Panc1 (cell line): ENCODE data around the gene FAM151A. TPM values are rescaled to one million over a fixed set of nuclear protein-coding genes. Genes with fewer than 3 reads are reported as not detected.

Experiments
- ATAC-seq: fragments of 200-7000 bp; cut with Tn5 transposase; 2 replicates; pipeline ENCODE4 v1.9.1; 2020; ENCODE audit warnings: mild to moderate bottlenecking, moderate library complexity
- BruUV-seq: library from RNA; stranded (reverse); fragments of 400-500 nt; replicated peaks from 2 replicates; lab custom pipeline; 2021; lab: Mats Ljungman, UMichigan
- CTCF ChIA-PET: fragments of 300-600 bp; sonication (Branson Sonifier 250); formaldehyde crosslinking; loops from one replicate; lab custom pipeline; 2022; ENCODE audit warnings: antibody characterized with exemption; lab: Charles Lee
- POLR2A ChIA-PET: fragments of 300-600 bp; sonication (Branson Sonifier 250); formaldehyde crosslinking; loops from one replicate; lab custom pipeline; 2022; ENCODE audit warnings: antibody characterized with exemption; lab: Charles Lee
- DNase-seq: peaks from one replicate; pipeline ENCODE4 v3.0.0-alpha.2; 2010; ENCODE audit warnings: low read depth, low spot score
- H3K27ac ChIP-seq: 2 replicates; pipeline ENCODE4 v1.5.1; 2011; ENCODE audit warnings: mild to moderate bottlenecking, low read length, inconsistent platforms
- H3K27me3 ChIP-seq: fragments of 200-500 bp; sonication (Bioruptor generic); 2 replicates; pipeline ENCODE4 v1.6.0; 2014; ENCODE audit warnings: low read length, inconsistent platforms; ENCODE audit not compliant: control insufficient read depth, insufficient read depth
- H3K36me3 ChIP-seq: fragments of 200-500 bp; sonication (Bioruptor generic); 2 replicates; pipeline ENCODE4 v1.5.1; 2014; ENCODE audit warnings: inconsistent platforms, mild to moderate bottlenecking, low read length, moderate library complexity; ENCODE audit not compliant: control insufficient read depth, insufficient read depth
- H3K4me1 ChIP-seq: 2 replicates; pipeline ENCODE4 v1.5.1; 2011; ENCODE audit warnings: inconsistent platforms, mild to moderate bottlenecking, low read length, moderate library complexity; ENCODE audit not compliant: control insufficient read depth, insufficient read depth
- H3K4me3 ChIP-seq, 2 experiments: 2 replicates each; pipeline ENCODE4 v1.5.1; 2011 to 2012; ENCODE audit warnings: low read depth in 2 of 2, low read length in 2 of 2, mild to moderate bottlenecking in 2 of 2, inconsistent platforms in 1 of 2, moderate library complexity in 1 of 2
- H3K9me3 ChIP-seq: fragments of 200-500 bp; sonication (Bioruptor generic); 2 replicates; pipeline ENCODE4 v1.5.1; 2014; ENCODE audit warnings: low read depth, mild to moderate bottlenecking, inconsistent platforms, low read length, moderate library complexity; ENCODE audit not compliant: control insufficient read depth, insufficient read depth
- CTCF ChIP-seq: fragments of 450-650 bp; IDR thresholded peaks from 2 replicates; pipeline ENCODE4 v1.5.1; 2017; ENCODE audit warnings: mild to moderate bottlenecking
- POLR2AphosphoS5 ChIP-seq: IDR thresholded peaks from 2 replicates; pipeline ENCODE4 v1.6.1; 2012; ENCODE audit warnings: mild to moderate bottlenecking, low read depth, low read length, moderate library complexity
- REST ChIP-seq, 2 experiments: IDR thresholded peaks; 2 replicates each; pipeline ENCODE4 v1.6.1; 2011 to 2012; ENCODE audit warnings: low read depth in 2 of 2, control low read depth in 1 of 2, low read length in 1 of 2, mild to moderate bottlenecking in 1 of 2, moderate library complexity in 1 of 2; ENCODE audit not compliant: insufficient read depth in 1 of 2
- SIN3A ChIP-seq: IDR thresholded peaks from 2 replicates; pipeline ENCODE4 v1.6.1; 2012; ENCODE audit warnings: low read depth, mild to moderate bottlenecking, low read length, moderate library complexity, borderline replicate concordance; ENCODE audit not compliant: insufficient read depth
- TCF7L2 ChIP-seq: IDR thresholded peaks from 2 replicates; pipeline ENCODE4 v1.6.1; 2011; ENCODE audit warnings: mild to moderate bottlenecking, low read depth, low read length, inconsistent platforms
- in situ Hi-C: cut with HindIII; loops from 2 replicates; pipeline ENCODE4 v1.10.0; 2016; ENCODE audit warnings: low sequenced_read_pairs, low pct_unique_long_range_greater_than_20kb
- intact Hi-C: fragments of 100-400 bp; cut with micrococcal nuclease; formaldehyde crosslinking; loops from one replicate; pipeline ENCODE4 v1.10.0; 2022; ENCODE audit not compliant: unreplicated experiment
- total RNA-seq: library from RNA; stranded (reverse); gene quantifications from one replicate; pipeline ENCODE4 v1.2.1, GENCODE V29; 2021; ENCODE audit not compliant: unreplicated experiment

The FAM151A gene
- total RNA-seq, 1 experiment from 2014 or later = not detected

- DNase-seq (no peak), ATAC-seq (no peak)
- ChIA-PET CTCF (no interaction called here), POLR2A (no interaction called here)
- H3K36me3 ChIP-seq = no peaks in the 10 kb centered on the region
- no peak for TF ChIP-seq TCF7L2
- TF ChIP-seq CTCF = no peak
- TF ChIP-seq POLR2AphosphoS5 = no peak
- no peak for TF ChIP-seq REST (IDR thresholded peaks at IDR 0.05; ENCODE audit: insufficient read depth in 1 of 2, low read depth in 2 of 2, low read length in 1 of 2)
- no peak for TF ChIP-seq SIN3A
- no peaks in the 10 kb centered on the region for H3K4me1 ChIP-seq
- intact Hi-C loops (no loop called here), in situ Hi-C loops (no loop called here)
- H3K4me3 ChIP-seq = no peak overlapping the region
- no peaks in the 10 kb centered on the region for H3K27me3 ChIP-seq
- H3K27ac ChIP-seq = no peak overlapping the region
- no TSS peak for BruUV-seq
- H3K9me3 ChIP-seq = no peaks in the 10 kb centered on the region
Measured at GRCh38 chr1:54600947-54601721, 22.2 kb downstream of the FAM151A start.

- no peak overlapping the region for H3K4me3 ChIP-seq
- DNase-seq (no peak), ATAC-seq (no peak)
- no peaks in the 10 kb centered on the region for H3K36me3 ChIP-seq
- CTCF ChIA-PET = interaction anchor here (0.5 kb wide), 1 partner anchor 95 kb away, joined by 3 read pairs; no protein-coding TSS in a partner anchor
- no peak overlapping the region for H3K27ac ChIP-seq
- TF ChIP-seq SIN3A (no peak), REST (IDR thresholded peaks at IDR 0.05; ENCODE audit: insufficient read depth in 1 of 2, low read depth in 2 of 2, low read length in 1 of 2) (no peak), POLR2AphosphoS5 (no peak), TCF7L2 (no peak), CTCF (no peak)
- no peaks in the 10 kb centered on the region for H3K27me3 ChIP-seq
- no TSS peak for BruUV-seq
- no peaks in the 10 kb centered on the region for H3K4me1 ChIP-seq
- POLR2A ChIA-PET = no interaction called here
- H3K9me3 ChIP-seq = no peaks in the 10 kb centered on the region
- intact Hi-C loops (no loop called here), in situ Hi-C loops (no loop called here)
Measured at GRCh38 chr1:54599211-54599823, 24.0 kb downstream of the FAM151A start.
